NOMO-1 treated with dmso at 0.1 percent for 144 hours (cell line): ENCODE measurements around the gene ADAMTS15.

Experiments
- DNase-seq: peaks from one replicate; lab custom pipeline; 2025; ENCODE audit not compliant: unreplicated experiment; lab: John Stamatoyannopoulos, UW

Gene ADAMTS15

DNA sequence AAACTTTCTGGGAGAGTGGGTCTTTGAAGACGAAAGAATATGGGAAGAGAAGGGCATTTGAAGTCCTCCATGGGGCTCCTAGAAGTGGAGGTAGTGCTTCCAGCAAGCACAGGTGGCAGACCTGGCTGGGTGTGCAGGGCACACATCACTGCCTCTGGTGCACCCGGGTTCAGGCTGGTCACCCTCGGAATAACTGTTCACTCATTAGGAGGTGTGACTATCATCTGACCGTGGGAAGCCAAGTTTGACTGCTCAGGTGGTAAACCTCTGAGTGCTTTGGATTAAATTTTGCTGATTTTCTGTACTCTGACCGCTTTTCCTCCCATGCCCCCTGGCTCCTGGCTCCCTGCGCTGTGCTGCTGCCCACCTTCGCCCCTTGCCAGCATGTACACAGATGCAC is 11.1 kb downstream of the ADAMTS15 start:
- DNase-seq: no peak

DNA sequence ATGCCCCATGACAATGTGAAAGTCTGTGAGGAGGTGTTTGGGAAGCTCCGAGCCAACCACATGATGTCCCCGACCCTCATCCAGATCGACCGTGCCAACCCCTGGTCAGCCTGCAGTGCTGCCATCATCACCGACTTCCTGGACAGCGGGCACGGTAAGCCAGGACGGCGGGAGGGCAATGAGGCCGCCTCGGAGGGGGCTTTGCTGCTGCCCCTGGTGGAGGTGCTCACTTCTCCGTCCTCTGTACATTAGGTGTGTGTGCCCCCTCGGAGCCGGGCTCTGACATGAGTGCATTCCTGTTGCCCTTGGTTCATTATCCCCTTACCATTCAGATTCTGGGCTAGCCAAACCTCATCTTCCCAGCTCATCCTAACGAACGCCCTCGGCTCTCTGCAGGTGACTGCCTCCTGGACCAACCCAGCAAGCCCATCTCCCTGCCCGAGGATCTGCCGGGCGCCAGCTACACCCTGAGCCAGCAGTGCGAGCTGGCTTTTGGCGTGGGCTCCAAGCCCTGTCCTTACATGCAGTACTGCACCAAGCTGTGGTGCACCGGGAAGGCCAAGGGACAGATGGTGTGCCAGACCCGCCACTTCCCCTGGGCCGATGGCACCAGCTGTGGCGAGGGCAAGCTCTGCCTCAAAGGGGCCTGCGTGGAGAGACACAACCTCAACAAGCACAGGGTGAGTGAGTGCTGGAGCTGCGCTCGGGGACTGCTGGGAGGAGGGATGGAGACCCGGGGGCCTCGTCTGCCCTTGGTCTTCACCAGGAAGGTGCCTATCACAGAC is 13.8 kb downstream of the ADAMTS15 start:
- no peak for DNase-seq

DNA sequence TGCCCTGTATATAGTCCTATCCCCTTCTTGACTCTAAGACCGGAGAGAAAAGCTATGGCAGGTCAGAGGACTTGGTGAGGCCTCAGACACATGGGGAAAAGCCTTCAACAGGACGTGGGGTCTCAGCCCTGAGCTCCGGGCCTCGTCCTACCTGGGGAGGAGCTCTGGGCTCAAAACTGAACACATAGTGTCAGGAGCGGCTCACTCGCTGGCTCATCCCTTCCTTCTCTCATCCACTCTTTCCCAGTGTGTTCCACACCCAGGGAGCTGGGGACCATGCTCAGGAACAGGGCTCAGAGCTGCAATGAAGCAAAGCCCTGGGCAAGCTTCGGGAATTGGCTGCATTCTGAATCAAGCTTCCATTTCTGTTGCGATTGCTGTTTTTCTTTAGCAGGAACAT is 14.5 kb downstream of the ADAMTS15 start:
- DNase-seq: no peak

DNA sequence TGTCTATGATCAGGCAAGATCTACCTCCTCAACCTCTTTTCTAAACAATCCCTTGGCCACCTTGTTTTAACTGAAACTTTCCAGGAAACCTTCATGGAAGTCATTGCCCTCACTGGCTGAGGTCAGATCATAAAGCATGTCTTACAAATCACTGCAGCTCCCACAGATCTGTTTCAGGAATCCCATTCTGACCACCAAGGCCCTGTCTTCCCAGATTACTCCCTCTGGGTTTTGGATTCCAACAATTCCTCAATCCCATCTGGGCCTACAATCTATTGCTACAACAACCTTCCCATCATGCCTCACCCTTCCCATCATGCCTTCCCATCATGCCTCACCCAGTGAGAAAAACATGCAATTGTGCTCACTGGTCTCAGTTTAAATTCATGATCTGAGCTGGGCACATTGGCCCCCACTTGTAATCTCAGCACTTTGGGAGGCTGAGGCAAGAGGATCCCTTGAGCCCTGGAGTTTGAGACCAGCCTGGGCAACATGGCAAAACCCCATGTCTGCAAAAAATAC is 15.9 kb downstream of the ADAMTS15 start:
- no peak for DNase-seq

DNA sequence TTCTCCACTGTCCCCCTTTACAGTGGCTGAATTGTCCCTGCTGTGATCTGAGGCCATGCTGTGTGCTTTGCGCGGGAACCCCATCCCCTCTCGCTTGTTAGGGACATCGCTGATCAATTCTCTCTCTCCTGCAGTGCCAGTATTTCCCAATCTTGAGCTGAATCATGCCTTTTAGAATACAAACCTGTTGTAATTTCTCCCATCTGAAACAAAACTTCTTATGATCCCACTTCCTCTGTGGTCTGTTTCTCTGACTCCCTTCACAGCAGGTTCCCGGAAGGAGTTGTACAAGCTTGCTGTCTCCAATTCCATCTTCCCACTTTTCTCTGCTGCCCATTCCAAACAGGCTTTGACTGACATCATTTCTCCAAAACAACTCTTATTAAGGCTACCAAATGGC is 16.8 kb downstream of the ADAMTS15 start:
- DNase-seq: no peak

DNA sequence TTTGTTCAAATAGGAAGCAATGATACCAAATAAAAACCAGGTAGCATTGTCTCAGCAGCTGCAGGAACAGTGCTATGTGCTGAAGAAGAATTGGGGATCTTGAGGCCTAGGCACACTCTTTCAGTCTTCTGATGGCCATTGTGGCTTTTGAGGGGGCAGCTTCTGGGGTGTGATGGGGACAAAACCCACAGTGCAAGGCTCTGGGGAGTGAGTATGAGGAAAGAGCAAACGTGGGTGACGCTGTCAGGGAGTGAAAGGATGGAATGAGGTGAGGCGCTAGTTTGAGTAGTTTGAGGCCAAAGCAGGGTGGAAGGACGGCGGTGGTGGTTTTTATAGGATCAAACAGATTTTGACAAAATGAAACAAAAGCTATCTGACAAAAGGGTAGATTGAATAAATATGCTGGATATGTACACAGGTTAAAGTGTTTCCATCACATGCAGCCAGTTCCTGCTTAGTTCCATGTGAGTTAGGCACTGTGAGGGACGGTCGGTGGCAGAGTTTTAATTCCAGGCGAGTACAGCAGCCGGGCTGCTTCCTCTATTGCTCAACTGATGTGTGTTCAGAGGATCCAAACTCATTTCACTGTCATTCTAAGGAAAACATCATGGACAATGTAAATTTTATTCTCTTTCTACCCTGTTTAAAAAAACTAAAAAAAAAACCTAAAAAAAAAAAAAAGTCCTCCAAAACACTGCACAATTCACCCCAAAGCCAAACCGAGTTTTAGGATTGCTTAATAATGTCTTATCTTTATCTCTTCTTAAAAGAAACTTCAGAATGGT is 18.9 kb downstream of the ADAMTS15 start:
- DNase-seq: no peak

DNA sequence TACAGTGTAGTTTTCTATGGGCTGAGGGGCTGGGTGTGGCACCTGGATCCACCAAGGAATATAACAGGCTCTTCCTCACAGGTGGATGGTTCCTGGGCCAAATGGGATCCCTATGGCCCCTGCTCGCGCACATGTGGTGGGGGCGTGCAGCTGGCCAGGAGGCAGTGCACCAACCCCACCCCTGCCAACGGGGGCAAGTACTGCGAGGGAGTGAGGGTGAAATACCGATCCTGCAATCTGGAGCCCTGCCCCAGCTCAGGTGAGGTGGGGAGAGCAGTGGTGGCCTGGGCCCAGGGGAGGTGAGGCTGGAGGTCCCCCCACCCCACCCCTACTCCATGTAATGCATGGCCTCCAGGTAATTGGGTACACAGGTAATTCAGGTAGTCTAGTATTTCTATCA is 20.7 kb downstream of the ADAMTS15 start:
- no peak for DNase-seq

DNA sequence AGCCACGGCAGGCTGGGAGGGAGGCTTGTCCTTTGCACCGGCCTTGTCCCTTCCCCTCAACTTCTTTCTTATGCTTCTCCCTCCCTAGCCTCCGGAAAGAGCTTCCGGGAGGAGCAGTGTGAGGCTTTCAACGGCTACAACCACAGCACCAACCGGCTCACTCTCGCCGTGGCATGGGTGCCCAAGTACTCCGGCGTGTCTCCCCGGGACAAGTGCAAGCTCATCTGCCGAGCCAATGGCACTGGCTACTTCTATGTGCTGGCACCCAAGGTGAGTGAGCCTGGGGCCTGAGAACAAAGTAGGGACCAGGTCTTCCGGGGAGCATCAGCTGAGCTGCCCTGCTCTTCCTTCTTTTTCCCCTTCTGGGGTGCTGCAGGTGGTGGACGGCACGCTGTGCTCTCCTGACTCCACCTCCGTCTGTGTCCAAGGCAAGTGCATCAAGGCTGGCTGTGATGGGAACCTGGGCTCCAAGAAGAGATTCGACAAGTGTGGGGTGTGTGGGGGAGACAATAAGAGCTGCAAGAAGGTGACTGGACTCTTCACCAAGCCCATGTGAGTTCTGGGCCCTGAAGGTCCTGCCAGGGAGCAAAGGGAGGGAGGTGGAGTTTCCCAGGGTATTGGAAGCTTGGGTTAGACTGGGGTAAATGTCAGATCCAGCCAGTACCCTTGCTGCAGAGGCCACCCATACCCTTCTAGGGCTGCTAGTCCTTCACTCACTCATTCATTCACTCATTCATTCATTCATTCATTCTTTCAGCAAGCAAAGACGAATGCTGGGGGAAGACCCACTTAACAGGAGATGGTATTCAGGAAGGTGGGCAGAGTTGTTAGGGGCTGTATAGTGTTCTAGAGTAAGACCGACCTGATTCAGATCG is 22.6 kb downstream of the ADAMTS15 start:
- DNase-seq: no peak

DNA sequence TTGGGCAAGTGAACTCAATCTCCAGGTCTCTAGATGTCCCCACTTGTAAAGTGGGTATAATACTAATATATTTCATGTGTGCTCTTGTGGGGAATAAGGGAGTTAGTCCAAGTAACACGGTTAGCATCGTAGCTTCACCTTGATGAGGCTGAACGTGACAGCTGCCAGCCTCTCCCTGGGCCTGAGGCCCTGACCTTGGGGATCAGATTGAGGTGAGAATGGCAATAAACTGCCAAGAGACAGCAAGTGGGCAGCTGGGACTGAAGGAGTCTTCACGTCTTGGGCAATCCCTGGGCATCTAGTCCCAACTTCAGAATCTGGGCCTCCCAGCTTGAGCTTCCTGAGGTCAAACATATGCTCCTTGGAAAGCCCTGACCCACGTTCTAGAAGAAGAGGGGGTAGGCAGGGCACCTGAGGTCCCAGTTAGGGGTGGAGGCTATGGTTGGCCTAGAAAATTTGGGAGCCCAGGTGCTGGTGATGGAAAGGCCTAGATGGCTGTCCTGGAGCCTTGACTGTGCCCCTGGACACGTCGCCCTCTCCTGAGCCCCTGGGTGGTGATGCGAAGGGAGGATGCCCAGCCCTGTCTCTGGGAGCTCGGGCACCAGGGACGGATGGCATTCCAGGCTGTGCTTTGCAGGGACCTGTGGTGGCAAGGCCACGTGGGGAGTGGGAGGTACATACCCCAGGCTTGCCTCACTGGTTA is 23.4 kb downstream of the ADAMTS15 start:
- no peak for DNase-seq

DNA sequence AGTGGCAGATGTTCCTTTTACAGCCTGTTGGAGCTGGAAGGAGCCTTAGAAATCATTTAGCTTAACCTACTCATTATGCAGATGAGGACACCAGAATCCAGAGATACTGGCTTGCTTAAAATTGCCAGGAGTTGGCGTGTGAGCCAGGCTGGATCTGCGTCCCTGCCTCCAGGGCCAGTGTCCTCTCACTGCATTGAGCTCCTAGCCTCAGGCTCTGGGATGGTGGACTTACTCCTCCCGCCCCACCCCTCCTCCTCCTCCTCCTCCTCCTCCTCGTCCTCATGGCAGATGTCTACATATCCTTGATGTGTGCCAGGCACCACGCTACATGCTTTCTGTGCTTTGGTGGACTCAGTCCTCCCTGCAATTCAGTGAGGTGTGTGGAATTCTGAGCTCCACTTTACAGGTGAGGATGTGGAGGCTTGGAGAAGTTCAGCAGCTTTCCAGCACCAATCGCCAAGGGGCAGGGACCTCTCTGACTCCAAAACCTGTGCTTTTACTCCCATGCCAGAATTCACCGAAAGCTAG is 24.1 kb downstream of the ADAMTS15 start:
- no peak for DNase-seq

DNA sequence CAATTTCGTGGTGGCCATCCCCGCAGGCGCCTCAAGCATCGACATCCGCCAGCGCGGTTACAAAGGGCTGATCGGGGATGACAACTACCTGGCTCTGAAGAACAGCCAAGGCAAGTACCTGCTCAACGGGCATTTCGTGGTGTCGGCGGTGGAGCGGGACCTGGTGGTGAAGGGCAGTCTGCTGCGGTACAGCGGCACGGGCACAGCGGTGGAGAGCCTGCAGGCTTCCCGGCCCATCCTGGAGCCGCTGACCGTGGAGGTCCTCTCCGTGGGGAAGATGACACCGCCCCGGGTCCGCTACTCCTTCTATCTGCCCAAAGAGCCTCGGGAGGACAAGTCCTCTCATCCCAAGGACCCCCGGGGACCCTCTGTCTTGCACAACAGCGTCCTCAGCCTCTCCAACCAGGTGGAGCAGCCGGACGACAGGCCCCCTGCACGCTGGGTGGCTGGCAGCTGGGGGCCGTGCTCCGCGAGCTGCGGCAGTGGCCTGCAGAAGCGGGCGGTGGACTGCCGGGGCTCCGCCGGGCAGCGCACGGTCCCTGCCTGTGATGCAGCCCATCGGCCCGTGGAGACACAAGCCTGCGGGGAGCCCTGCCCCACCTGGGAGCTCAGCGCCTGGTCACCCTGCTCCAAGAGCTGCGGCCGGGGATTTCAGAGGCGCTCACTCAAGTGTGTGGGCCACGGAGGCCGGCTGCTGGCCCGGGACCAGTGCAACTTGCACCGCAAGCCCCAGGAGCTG is 24.8 kb downstream of the ADAMTS15 start:
- no peak for DNase-seq

DNA sequence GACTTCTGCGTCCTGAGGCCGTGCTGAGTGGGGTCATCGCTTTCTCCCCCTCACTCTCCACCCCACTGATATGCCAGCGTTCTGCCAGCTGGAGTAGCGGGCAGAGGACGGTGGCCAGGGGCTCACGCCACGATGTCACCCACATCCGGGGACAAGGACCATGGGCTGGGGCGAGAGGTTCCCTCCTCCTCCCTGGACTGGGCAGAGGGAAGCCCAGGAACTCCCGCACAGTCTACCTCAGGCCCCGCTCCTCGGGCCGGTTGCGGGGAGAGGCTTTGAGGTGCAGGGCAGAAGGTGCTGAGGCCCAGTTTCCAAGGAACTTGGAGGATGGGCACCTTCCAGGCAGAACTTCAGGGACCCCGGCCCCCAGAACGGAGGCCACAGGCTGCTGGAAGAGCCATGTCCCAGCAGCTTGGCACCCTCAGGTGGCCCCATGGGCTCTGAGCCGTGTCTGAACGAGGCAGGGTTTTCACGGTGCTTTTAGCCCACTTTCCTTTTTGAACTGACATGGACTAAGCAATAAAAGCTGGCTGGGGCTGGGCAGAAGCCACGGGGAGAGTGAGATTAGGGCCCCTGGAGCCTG is 25.4 kb downstream of the ADAMTS15 start:
- no peak for DNase-seq

DNA sequence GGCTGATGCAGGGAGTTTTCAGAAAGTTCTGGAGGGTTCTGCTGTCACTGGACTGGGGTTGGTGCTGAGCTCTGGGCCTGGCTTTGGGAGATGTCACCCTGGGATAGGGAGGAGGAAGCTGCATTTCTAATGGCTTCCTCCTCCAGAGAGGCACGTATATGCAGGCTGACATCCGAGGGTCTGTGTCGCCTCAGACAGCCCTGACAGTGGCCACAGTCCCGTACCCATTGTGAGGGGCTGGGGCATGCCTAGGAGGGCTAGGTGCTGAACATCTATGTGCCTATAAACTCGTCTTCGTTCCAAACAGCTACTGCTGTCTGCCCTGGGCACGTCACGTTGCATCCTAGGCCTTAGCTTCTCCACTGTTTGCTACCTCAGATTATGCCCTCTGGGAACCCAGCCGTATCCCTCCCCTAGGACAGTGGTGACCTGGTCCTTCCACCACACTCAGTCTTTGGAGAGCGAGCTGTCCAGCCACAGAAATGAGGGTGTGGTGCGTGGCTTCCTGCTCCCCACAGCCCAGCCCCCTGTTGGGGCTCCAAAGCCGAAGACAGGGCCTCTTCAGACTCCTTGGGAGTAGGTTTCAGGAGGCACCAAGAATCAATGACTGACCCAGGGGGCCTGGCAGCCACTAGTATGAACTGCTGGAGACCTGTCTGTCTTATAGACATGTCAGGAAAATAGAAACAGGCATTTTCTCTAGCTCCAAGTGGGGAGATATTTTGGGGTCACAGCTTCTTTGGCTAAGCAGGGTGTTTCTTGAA is 26.4 kb downstream of the ADAMTS15 start:
- DNase-seq: no peak

DNA sequence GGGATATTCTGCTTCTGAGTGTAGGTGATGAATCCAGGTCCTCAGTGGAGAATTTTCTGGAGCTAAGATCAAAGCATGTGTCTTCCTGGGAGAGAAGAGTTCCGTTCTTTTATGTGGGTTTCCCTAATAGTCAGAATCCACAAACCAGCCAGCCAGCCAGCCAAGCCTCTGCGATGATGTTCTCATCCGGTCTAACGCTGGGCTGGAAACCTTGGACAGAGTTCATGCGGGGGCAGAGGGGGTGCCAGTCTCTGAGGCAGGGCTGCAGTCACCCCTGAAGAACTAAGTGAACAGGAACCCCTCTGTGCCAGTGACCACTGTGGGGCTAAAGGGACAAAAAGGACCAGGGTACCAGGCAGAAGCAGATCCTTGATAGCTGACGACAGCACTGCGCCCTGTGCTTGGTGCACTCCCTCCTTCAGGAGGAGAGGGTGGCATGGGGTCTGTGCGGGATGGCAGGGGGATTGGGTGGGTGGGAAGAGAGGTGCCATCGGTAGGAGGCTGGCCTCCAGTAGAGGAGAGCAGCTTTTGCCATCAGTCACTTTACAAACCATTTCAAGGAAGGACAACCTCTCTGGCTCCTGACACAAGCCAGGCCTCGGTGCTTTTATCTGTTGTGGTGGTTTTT is 27.1 kb downstream of the ADAMTS15 start:
- DNase-seq: no peak

DNA sequence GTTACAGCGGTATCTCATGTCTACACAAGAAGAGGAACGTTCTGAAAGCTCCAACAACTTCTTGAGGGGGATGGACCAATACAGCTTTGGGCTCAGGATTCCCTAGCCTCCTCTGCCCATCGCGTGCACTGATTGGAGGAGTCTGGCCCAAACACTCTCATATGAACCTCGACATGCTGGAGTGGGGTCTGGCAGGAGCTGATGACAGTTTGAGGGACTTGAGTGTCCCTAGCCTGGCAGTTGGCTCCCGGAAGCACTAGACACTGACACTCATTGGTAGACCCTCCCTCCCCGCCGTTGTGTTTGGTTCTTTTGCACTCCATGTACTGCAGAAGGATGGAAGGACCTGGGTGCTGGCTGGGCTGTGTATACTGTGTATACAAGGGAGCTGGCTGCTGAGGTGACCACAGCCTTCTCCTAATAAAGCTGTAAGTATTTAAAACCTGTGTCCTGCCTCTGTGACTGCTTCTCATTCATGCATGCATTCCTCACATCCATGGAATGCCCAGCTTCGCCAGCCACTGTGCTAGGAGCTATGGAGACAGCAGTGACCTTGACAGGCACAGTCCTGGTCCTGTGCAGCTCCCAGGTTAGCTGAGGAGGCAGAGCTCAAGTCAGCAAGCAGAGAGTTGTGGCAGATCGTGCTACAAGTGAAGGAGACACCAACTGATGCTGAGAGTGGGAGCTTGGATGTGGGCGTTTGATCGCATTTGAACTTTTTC is 27.9 kb downstream of the ADAMTS15 start:
- DNase-seq: no peak

DNA sequence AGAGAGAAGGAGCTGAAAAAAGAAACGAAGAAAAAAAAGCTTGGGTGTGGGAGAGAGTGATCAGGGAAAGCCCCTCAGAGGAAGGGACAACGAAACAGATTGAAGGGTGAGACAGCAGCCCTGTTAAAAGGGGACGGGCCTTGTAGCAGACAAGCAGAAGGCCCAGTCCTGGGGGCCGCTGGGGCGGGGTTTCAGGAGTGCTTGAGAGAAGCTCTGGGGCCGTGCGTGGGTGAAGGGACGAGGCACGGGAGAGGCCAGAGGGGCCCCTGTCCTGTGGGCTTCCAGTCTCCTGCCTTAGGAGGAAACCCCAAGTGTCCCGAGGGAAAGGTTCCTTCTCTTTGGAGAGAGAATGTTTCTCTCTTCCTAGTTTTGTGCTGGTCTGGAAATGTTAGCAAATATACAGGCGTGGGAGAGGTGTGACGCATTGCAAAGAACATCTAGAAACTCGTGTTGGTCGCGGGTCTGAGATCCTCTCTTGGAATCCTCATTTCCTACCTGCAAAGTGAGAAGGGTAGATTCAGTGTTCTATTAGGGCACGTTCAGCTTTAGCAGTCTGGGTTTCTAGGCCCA is 28.6 kb downstream of the ADAMTS15 start:
- no peak for DNase-seq

DNA sequence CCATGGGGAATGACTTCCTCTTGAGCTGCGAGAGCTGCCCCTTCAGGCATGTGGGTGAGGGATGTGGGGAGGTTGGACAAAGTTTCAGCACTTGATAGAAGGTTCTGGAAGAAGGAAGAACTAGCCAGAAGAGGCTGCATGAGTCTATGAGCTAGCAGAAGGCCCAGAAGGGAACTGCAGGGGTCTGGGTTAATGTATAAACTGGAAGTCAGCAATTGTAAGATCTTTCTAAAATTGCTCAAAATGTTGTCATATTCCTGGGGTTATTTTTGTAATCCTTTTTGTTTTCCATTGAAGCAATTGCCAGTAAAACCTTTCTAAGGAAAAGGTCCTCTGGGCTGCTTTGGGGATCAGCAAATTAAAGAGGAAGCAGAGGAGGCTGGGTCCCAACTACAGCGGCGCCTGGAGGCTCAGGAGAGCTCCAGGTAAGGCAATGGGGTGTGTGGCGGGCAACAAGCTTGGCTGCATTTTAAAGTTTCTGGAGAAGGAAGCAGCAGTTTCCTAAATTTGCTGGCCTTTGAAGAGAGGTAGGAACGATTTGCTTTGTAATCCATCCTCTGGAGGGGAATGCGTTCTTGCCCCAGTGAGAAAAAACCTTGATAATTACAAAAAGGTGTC is 29.2 kb downstream of the ADAMTS15 start:
- no peak for DNase-seq
